GM12875 (cell line): ENCODE results near the gene AKAP11.
A peak's percentile ranks its signal among the peaks of the same experiment; 100 is the strongest.

Source experiments
- H3K4me3 ChIP-seq: one replicate; pipeline ENCODE4 v1.5.1; 2011; ENCODE audit warnings: low read depth, low read length, control low read depth
- TF ChIP-seq, protein P1 (sequence below): IDR thresholded peaks from 2 replicates; pipeline ENCODE4 v1.5.1; 2011; ENCODE audit warnings: low read depth, mild to moderate bottlenecking, control low read depth, inconsistent platforms, low read length, moderate library complexity, borderline replicate concordance; ENCODE audit not compliant: insufficient read depth

AKAP11 gene

DNA sequence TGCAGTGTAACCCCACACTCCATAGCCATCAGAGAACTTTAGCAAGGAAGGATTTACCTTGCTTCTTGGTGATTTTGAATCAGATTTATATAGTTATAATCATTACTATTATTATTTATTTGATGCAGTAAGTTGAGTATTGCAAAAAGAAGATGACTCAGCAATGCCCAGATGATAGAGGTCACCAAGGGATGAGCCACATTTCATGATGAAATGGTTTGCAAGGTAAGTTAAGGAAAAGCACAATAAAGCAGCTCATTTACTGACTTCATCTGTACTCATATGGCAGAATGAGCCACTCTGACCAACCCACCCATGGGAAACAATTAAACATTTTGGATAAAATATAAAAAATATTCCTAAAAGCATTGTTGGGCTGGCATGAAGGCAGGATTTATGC lies 59.1 kb downstream of the AKAP11 start:
- no peak overlapping the region for H3K4me3 ChIP-seq
- TF ChIP-seq, protein P1, sequence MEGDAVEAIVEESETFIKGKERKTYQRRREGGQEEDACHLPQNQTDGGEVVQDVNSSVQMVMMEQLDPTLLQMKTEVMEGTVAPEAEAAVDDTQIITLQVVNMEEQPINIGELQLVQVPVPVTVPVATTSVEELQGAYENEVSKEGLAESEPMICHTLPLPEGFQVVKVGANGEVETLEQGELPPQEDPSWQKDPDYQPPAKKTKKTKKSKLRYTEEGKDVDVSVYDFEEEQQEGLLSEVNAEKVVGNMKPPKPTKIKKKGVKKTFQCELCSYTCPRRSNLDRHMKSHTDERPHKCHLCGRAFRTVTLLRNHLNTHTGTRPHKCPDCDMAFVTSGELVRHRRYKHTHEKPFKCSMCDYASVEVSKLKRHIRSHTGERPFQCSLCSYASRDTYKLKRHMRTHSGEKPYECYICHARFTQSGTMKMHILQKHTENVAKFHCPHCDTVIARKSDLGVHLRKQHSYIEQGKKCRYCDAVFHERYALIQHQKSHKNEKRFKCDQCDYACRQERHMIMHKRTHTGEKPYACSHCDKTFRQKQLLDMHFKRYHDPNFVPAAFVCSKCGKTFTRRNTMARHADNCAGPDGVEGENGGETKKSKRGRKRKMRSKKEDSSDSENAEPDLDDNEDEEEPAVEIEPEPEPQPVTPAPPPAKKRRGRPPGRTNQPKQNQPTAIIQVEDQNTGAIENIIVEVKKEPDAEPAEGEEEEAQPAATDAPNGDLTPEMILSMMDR, result no peak

DNA sequence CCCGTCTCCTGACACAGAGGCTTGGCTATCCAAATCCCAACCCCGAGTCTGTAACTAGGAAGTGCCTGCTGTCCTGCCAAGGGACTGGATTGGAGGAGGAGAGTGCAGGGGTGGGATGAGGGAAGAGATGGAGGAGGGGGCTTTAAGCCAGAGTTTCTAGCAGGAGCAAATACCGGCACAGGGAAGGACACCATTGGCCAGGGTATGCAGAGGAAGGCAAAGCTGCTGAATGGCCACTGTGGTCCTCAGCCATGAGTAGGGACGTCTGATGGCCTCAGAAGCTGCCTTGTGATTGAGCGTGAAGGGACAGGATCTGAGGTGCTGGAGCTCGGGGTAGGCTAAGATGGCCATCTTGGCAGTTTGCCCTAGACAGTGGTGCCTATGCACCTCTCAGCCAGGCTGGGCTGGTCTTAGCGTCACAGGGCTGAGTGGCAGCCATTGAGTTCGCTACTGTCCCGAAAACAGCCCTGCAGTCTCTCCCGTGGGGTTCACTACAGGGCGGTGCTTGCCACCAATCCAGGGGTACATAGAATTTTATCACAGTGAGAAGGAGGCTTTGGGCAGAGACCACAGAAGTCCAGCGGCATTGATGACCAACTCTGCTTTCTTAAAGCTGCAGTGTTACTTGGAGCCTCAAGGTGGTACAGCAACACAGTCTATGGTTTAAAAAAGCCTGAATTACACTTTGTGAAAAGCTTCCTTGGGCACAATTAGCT lies 61.8 kb downstream of the AKAP11 start:
- no peak overlapping the region for H3K4me3 ChIP-seq

DNA sequence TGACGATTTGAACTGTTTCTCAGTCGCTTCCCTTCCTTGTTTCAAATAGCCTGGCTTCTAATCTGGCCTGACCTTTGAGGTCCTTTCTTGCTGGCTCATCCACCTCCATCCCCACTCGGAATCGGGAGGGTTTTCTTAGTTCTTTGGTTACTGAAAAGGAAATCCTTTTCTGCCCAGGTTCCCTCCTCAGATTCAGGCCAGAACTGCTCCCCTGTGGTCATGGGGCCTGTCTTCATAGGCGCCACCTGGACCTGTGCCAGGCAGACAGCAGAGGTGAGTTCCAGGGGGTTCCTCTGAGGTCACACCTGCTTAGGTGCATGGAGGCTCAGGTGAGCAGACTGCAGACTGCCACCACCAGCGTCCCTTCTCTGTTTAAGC lies 62.4 kb downstream of the AKAP11 start:
- H3K4me3 ChIP-seq, result no peak overlapping the region
- TF ChIP-seq, protein P1, result no peak

More for the DNA sequence above, 61.8 kb downstream of the AKAP11 start:
- TF ChIP-seq, protein P1, result peak; percentile 69; the same call in 1 of the 2 replicates

- TF ChIP-seq, protein P1, result no peak
- no peak overlapping the region for H3K4me3 ChIP-seq
These were observed 66.1 kb downstream of the AKAP11 start for GRCh38 chr13:42337808-42338600.

GRCh38 chr13:42345367-42345766 lies 73.4 kb downstream of the AKAP11 start:
- TF ChIP-seq, protein P1, result no peak
- no peak overlapping the region for H3K4me3 ChIP-seq

- no peak overlapping the region for H3K4me3 ChIP-seq
- TF ChIP-seq, protein P1, result no peak
These were observed 76.6 kb downstream of the AKAP11 start for GRCh38 chr13:42348576-42348975.
